Immature natural killer cell (primary cell): ENCODE measurements around the gene BTBD6. TPM values are rescaled to one million over a fixed set of nuclear protein-coding genes. Genes with fewer than 3 reads are reported as not detected.
A peak's percentile ranks its signal among the peaks of the same experiment; 100 is the strongest.

Source experiments
- DNase-seq, 3 donors: peaks; one replicate each; pipeline ENCODE4 v3.0.0; 2022; ENCODE audit warnings: mixed read lengths in 1 of 3
- H3K27ac Mint-ChIP-seq, 6 donors: one replicate each; pipeline ENCODE4 v1.8.0; 2020; ENCODE audit warnings: mixed read lengths in 6 of 6, mild to moderate bottlenecking in 5 of 6, inconsistent platforms in 4 of 6, moderate library complexity in 3 of 6
- H3K27me3 Mint-ChIP-seq, 3 donors: one replicate each; pipeline ENCODE4 v1.8.0; 2020 to 2021; ENCODE audit warnings: low read depth in 3 of 3, mild to moderate bottlenecking in 3 of 3, mixed read lengths in 3 of 3, moderate library complexity in 3 of 3, inconsistent platforms in 1 of 3
- H3K36me3 Mint-ChIP-seq, 3 donors: one replicate each; pipeline ENCODE4 v1.8.0; 2020; ENCODE audit warnings: mixed read lengths in 3 of 3, inconsistent platforms in 2 of 3, mild to moderate bottlenecking in 2 of 3
- H3K4me1 Mint-ChIP-seq, 2 donors: one replicate each; pipeline ENCODE4 v1.8.0; 2020; ENCODE audit warnings: inconsistent platforms in 2 of 2, mild to moderate bottlenecking in 2 of 2, mixed read lengths in 2 of 2, moderate library complexity in 1 of 2
- H3K4me3 Mint-ChIP-seq, 5 donors: one replicate each; pipeline ENCODE4 v1.8.0; 2020; ENCODE audit warnings: mild to moderate bottlenecking in 5 of 5, mixed read lengths in 5 of 5, inconsistent platforms in 3 of 5, moderate library complexity in 3 of 5
- H3K9me3 Mint-ChIP-seq, 6 donors: one replicate each; pipeline ENCODE4 v1.8.0; 2020; ENCODE audit warnings: mild to moderate bottlenecking in 6 of 6, mixed read lengths in 6 of 6, inconsistent platforms in 4 of 6, moderate library complexity in 3 of 6
- polyA plus RNA-seq, 3 donors: library from polyadenylated mRNA; unstranded; fragments of 300-500 nt; fragmentation: Illumina TruSeq; gene quantifications; one replicate each; pipeline ENCODE4 v1.2.3, GENCODE V29; 2021

Gene BTBD6
- polyA plus RNA-seq, 3 donors from 2014 or later: 3.7 to 13.3 (median 13.1) TPM

GRCh38 chr14:105206873-105207272 is 41.5 kb upstream of the BTBD6 start:
- Mint-ChIP-seq H3K9me3 (no peaks in the 10 kb centered on the region), H3K4me3 (no peak overlapping the region), H3K4me1 (no peaks in the 10 kb centered on the region), H3K27me3 (peaks cover 1 to 9% (median 2%) of the 10 kb centered on the region in 3 donors), H3K36me3 (no peaks in the 10 kb centered on the region), H3K27ac (no peak overlapping the region)
- DNase-seq: no peak

DNA sequence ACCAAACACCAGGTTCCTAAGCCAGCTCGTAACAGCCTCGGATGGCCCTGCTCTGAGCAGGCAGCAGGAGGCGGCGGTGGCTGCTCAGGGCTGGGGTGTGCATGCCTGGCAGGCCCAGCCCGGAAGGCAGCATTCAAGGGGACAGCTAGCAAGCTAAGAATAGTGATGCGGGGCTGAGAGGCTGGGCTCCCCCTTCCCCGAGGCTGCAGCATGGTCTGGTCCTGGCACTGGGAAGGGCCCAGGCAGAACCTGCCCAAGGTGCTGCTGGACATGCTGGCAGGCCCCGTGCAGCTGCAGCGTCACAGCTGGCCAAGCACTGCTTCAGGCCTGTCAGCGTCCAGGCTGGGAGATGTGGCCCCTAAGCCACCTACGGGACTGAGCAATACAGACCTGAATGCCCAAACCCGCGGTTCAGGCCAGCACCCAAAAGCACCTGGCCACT is 40.9 kb upstream of the BTBD6 start:
- Mint-ChIP-seq H3K36me3 (no peaks in the 10 kb centered on the region), H3K27me3 (peaks cover 0 to 9% (median 1%) of the 10 kb centered on the region in 3 donors), H3K27ac (no peak overlapping the region), H3K9me3 (no peaks in the 10 kb centered on the region), H3K4me3 (no peak overlapping the region), H3K4me1 (no peaks in the 10 kb centered on the region)
- DNase-seq: no peak

DNA sequence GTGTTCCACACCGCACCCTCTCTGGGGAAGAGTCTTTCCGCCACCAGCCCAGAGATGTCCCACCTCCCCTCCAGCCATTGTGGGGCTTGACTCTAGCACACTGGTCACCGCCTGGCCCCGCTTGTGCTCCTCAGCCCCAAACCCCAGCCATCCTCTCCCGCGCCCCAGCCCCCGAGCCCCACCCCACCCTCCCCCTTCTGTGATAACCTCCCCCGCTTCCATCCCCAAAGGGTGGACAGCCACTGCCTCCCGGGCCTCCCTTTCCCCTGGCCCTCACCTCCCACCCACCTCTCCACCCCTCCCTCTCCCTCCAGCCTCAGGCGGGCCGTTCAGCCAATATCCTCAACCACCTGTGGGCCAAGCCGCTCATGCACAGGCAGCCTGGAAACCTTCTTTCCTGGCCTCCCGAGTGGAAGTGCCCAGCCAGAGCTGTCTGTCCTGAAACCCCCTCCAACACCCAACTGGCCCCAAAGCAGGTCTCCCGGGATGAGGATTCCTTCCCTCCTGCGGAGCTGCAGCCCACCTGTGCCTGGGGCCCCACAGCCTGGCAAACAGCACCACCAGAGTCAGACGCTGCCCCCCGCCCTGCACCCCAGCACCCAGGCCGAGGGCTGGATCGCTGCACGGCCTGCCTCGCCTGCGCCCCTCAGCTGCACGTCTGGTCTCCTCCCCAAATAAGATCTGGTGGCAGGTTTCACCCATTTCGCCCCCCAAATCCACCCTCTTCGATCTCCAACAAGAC is 40.2 kb upstream of the BTBD6 start:
- Mint-ChIP-seq H3K9me3 (no peaks in the 10 kb centered on the region), H3K27me3 (peaks cover 0 to 9% (median 1%) of the 10 kb centered on the region in 3 donors), H3K4me3 (no peak overlapping the region), H3K4me1 (no peaks in the 10 kb centered on the region), H3K36me3 (no peaks in the 10 kb centered on the region), H3K27ac (no peak overlapping the region)
- DNase-seq: no peak

DNA sequence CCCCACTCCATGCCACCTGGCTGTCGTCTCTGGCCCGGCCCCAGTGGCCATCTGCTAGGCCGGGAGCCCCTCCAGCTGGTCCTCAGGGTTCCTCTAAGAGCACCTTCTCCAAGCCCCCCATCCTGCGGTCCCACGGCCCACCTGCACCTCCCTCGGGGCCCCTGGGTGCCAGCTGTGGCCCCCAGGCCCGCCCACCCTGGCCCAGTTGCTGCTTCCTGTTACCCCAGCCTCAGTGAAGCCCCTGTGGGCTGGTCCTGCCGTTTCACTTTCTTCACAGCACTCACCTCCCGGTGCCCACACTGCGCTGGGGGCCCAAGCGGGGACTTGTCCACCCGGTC is 39.6 kb upstream of the BTBD6 start:
- no peaks in the 10 kb centered on the region for H3K4me1 Mint-ChIP-seq
- H3K36me3 Mint-ChIP-seq: no peaks in the 10 kb centered on the region
- no peak overlapping the region for H3K4me3 Mint-ChIP-seq
- H3K27me3 Mint-ChIP-seq: peaks cover 0 to 9% (median 1%) of the 10 kb centered on the region in 3 donors
- no peak overlapping the region for H3K27ac Mint-ChIP-seq
- H3K9me3 Mint-ChIP-seq: no peaks in the 10 kb centered on the region
- DNase-seq: no peak

DNA sequence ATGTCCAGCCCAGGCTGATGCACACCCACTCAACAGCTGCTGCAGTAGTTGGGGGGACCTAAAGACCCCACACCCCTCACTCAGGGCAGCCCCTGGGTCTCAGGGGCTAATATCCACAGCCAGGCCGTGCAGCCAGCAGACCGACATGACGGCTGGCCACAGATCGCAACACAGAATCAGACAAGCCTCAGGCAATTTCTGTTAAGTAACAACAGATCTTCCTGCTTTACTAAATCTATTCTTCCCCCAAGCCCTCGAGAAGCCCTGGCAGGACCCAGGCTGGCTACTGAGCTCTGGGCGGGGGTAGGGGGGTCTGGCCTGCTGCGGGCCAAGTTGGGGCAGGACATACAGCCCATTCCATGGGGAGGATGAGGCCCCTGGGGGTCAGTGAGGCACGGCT is 39.2 kb upstream of the BTBD6 start:
- no peak for DNase-seq
- H3K27ac Mint-ChIP-seq: no peak overlapping the region
- H3K36me3 Mint-ChIP-seq: no peaks in the 10 kb centered on the region
- no peaks in the 10 kb centered on the region for H3K4me1 Mint-ChIP-seq
- no peak overlapping the region for H3K4me3 Mint-ChIP-seq
- H3K9me3 Mint-ChIP-seq: no peaks in the 10 kb centered on the region
- peaks cover 0 to 9% (median 1%) of the 10 kb centered on the region in 3 donors for H3K27me3 Mint-ChIP-seq

DNA sequence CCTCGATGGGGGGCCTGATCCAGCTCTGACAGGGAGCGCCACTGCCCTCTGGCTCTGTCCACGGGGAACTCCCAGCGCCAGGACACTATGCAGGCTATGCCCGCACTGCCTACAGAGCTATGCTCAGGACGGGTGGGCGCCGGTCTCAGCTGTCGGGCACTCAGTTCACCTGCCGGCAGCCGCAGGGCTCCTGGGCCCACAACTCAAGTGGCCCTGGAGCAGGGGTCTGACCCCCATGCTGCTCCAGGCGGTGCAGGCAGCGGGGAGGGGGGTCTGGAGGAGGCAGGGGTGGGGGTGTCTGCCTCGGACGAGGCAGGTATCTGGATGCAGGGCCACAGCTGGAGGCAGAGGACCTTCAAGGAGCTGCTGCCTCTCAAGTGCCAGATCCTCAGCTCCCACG is 38.7 kb upstream of the BTBD6 start:
- H3K4me3 Mint-ChIP-seq: no peak overlapping the region
- H3K27me3 Mint-ChIP-seq: peaks cover 0 to 7% (median 1%) of the 10 kb centered on the region in 3 donors
- H3K4me1 Mint-ChIP-seq: no peaks in the 10 kb centered on the region
- H3K27ac Mint-ChIP-seq: no peak overlapping the region
- no peak for DNase-seq
- no peaks in the 10 kb centered on the region for H3K9me3 Mint-ChIP-seq
- H3K36me3 Mint-ChIP-seq: no peaks in the 10 kb centered on the region

- H3K36me3 Mint-ChIP-seq: peaks cover 0 to 2% (median 0%) of the 10 kb centered on the region in 3 donors
- H3K4me1 Mint-ChIP-seq: peaks cover 2 to 6% of the 10 kb centered on the region in 2 donors
- no peak overlapping the region for H3K4me3 Mint-ChIP-seq
- peaks cover 0 to 7% (median 1%) of the 10 kb centered on the region in 3 donors for H3K27me3 Mint-ChIP-seq
- DNase-seq: no peak
- H3K27ac Mint-ChIP-seq: no peak overlapping the region
- H3K9me3 Mint-ChIP-seq: no peaks in the 10 kb centered on the region
Measured at GRCh38 chr14:105210266-105211025, 37.9 kb upstream of the BTBD6 start.

DNA sequence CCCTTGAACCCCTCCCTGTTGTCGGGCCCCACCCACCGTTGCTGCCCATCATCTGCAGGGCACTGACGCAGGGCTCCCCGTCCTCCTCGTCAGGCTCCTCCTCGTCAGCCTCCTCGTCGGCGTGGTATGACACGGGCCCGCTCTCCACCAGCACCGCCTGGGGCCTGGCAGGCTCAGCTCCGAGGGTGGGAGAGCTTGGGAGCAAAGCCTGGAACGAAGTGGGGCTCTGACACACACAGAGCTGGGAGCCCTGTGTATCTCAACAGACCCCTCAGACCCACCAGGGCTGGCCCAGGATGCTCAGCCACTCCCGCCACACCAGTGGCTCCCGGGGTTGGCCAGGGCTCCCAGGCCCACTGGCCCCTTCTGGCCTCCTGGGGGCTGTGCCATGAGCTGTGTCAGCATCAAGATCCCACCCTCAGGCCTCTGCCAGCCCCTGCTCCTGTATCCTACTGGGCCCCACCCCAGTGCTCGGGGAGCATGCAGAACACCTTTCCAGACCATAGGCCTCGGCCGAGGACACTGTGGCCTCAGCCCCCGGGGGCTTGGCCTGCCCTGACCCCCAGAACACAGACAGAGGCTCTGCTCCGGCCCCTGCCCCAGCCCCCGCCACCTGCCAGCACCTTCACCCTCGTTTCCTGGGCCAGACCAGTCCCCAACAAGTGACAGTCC is 37.1 kb upstream of the BTBD6 start:
- Mint-ChIP-seq H3K9me3 (no peaks in the 10 kb centered on the region), H3K27me3 (peaks cover 0 to 4% (median 1%) of the 10 kb centered on the region in 3 donors), H3K4me3 (no peak overlapping the region), H3K36me3 (peaks cover 0 to 10% (median 5%) of the 10 kb centered on the region in 3 donors), H3K27ac (no peak overlapping the region), H3K4me1 (peaks cover 2 to 12% of the 10 kb centered on the region in 2 donors)
- DNase-seq: no peak

- peaks cover 0 to 10% (median 5%) of the 10 kb centered on the region in 3 donors for H3K36me3 Mint-ChIP-seq
- H3K27ac Mint-ChIP-seq: no peak overlapping the region
- H3K9me3 Mint-ChIP-seq: no peaks in the 10 kb centered on the region
- no peak for DNase-seq
- peaks cover 2 to 12% of the 10 kb centered on the region in 2 donors for H3K4me1 Mint-ChIP-seq
- H3K4me3 Mint-ChIP-seq: no peak overlapping the region
- peaks cover 0 to 1% (median 0%) of the 10 kb centered on the region in 3 donors for H3K27me3 Mint-ChIP-seq
Measured at GRCh38 chr14:105211758-105212089, 36.6 kb upstream of the BTBD6 start.

- peaks cover 2 to 12% of the 10 kb centered on the region in 2 donors for H3K4me1 Mint-ChIP-seq
- peak overlapping the region in 1 of 6 donors; percentile 10 for H3K27ac Mint-ChIP-seq
- no peak overlapping the region for H3K4me3 Mint-ChIP-seq
- H3K36me3 Mint-ChIP-seq: peaks cover 0 to 10% (median 5%) of the 10 kb centered on the region in 3 donors
- H3K9me3 Mint-ChIP-seq: no peaks in the 10 kb centered on the region
- peaks cover 0 to 1% (median 0%) of the 10 kb centered on the region in 3 donors for H3K27me3 Mint-ChIP-seq
- no peak for DNase-seq
Measured at GRCh38 chr14:105212541-105213300, 35.6 kb upstream of the BTBD6 start.

GRCh38 chr14:105213361-105213760 is 35.0 kb upstream of the BTBD6 start:
- H3K4me3 Mint-ChIP-seq: no peak overlapping the region
- H3K27me3 Mint-ChIP-seq: no peaks in the 10 kb centered on the region
- H3K4me1 Mint-ChIP-seq: peaks cover 2 to 12% of the 10 kb centered on the region in 2 donors
- H3K9me3 Mint-ChIP-seq: no peaks in the 10 kb centered on the region
- DNase-seq: no peak
- H3K36me3 Mint-ChIP-seq: peaks cover 0 to 10% (median 5%) of the 10 kb centered on the region in 3 donors
- no peak overlapping the region for H3K27ac Mint-ChIP-seq

GRCh38 chr14:105214324-105214915 is 33.9 kb upstream of the BTBD6 start:
- no peaks in the 10 kb centered on the region for H3K27me3 Mint-ChIP-seq
- DNase-seq: no peak
- H3K27ac Mint-ChIP-seq: no peak overlapping the region
- peaks cover 2 to 12% of the 10 kb centered on the region in 2 donors for H3K4me1 Mint-ChIP-seq
- H3K4me3 Mint-ChIP-seq: no peak overlapping the region
- H3K9me3 Mint-ChIP-seq: no peaks in the 10 kb centered on the region
- peaks cover 0 to 10% (median 5%) of the 10 kb centered on the region in 3 donors for H3K36me3 Mint-ChIP-seq

GRCh38 chr14:105215602-105216001 is 32.7 kb upstream of the BTBD6 start:
- DNase-seq: no peak
- H3K27ac Mint-ChIP-seq: peak overlapping the region in 4 of 6 donors; percentile 47 to 76 (median 48)

More at GRCh38 chr14:105215602-105216001, 32.7 kb upstream of the BTBD6 start:
- Mint-ChIP-seq H3K4me1 (peaks cover 2 to 12% of the 10 kb centered on the region in 2 donors), H3K4me3 (no peak overlapping the region), H3K9me3 (no peaks in the 10 kb centered on the region), H3K36me3 (peaks cover 0 to 10% (median 5%) of the 10 kb centered on the region in 3 donors), H3K27me3 (no peaks in the 10 kb centered on the region)
